ENCODE measurements around the gene OLA1. TPM values are rescaled to one million over a fixed set of nuclear protein-coding genes. Genes with fewer than 3 reads are reported as not detected.

Gene OLA1
- total and polyA plus RNA-seq, 2 of the 13 experiments (the other 11 are each of a cell fraction or from before 2014, with no cell fraction given): 153 to 241 TPM

DNA sequence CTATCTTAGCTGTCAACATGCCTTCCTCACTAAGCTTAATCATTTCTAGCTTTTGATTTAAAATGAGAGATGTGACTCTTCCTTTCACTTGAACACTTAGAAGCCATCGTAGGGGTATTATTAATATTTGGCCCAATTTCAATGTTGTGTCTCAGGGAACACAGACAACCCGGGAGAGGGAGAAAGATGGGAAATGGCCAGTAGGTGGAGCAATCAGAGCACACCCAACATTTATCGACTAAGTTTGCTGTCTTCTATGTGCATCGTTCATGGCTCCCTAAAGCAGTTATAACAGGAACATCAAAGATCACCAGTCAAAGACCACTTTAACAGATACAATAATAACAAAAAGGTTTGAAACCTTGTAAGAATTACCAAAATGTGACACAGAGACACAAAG, 110.2 kb downstream of the OLA1 start (continued):
- TF ChIP-seq, protein P1, sequence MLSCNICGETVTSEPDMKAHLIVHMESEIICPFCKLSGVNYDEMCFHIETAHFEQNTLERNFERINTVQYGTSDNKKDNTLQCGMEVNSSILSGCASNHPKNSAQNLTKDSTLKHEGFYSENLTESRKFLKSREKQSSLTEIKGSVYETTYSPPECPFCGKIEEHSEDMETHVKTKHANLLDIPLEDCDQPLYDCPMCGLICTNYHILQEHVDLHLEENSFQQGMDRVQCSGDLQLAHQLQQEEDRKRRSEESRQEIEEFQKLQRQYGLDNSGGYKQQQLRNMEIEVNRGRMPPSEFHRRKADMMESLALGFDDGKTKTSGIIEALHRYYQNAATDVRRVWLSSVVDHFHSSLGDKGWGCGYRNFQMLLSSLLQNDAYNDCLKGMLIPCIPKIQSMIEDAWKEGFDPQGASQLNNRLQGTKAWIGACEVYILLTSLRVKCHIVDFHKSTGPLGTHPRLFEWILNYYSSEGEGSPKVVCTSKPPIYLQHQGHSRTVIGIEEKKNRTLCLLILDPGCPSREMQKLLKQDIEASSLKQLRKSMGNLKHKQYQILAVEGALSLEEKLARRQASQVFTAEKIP (CRISPR knock-in tag; IDR thresholded peaks at IDR 0.05; ENCODE audit: borderline replicate concordance): no peak
- TF ChIP-seq, protein P2, sequence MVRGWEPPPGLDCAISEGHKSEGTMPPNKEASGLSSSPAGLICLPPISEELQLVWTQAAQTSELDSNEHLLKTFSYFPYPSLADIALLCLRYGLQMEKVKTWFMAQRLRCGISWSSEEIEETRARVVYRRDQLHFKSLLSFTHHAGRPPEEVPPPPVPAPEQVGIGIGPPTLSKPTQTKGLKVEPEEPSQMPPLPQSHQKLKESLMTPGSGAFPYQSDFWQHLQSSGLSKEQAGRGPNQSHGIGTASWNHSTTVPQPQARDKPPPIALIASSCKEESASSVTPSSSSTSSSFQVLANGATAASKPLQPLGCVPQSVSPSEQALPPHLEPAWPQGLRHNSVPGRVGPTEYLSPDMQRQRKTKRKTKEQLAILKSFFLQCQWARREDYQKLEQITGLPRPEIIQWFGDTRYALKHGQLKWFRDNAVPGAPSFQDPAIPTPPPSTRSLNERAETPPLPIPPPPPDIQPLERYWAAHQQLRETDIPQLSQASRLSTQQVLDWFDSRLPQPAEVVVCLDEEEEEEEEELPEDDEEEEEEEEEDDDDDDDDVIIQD (CRISPR knock-in tag; IDR thresholded peaks at IDR 0.05; ENCODE audit: low read depth): peak; percentile 63; the same call in 1 of the 2 replicates
- no peak for TF ChIP-seq ZFP1 (CRISPR knock-in tag; IDR thresholded peaks at IDR 0.05)
- no peak for TF ChIP-seq ZNF234 (CRISPR knock-in tag; conservative IDR thresholded peaks at IDR 0.05)
- TF ChIP-seq ZNF773 (CRISPR knock-in tag; IDR thresholded peaks at IDR 0.05; ENCODE audit: borderline replicate concordance): no peak
- no peak for TF ChIP-seq ZNF879 (CRISPR knock-in tag; IDR thresholded peaks at IDR 0.05)
- TF ChIP-seq ZNF543 (CRISPR knock-in tag; IDR thresholded peaks at IDR 0.05): no peak
- no peak for TF ChIP-seq ZKSCAN8 (CRISPR knock-in tag; IDR thresholded peaks at IDR 0.05; ENCODE audit: borderline replicate concordance)
- TF ChIP-seq, protein P3, sequence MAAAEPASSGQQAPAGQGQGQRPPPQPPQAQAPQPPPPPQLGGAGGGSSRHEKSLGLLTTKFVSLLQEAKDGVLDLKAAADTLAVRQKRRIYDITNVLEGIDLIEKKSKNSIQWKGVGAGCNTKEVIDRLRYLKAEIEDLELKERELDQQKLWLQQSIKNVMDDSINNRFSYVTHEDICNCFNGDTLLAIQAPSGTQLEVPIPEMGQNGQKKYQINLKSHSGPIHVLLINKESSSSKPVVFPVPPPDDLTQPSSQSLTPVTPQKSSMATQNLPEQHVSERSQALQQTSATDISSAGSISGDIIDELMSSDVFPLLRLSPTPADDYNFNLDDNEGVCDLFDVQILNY (CRISPR knock-in tag; conservative IDR thresholded peaks at IDR 0.05): no peak
- TF ChIP-seq ARHGAP35 (CRISPR knock-in tag; IDR thresholded peaks at IDR 0.05; ENCODE audit: borderline replicate concordance): no peak
- no peak for TF ChIP-seq ZNF724P (CRISPR knock-in tag; IDR thresholded peaks at IDR 0.05; ENCODE audit: borderline replicate concordance)
- no peak for TF ChIP-seq ZBTB3 (CRISPR knock-in tag; IDR thresholded peaks at IDR 0.05; ENCODE audit: borderline replicate concordance, low read depth)
- peak; percentile 34; the same call in 1 of the 2 replicates for TF ChIP-seq SMC3 (IDR thresholded peaks at IDR 0.05; ENCODE audit: low read length)
- TF ChIP-seq, protein P4, sequence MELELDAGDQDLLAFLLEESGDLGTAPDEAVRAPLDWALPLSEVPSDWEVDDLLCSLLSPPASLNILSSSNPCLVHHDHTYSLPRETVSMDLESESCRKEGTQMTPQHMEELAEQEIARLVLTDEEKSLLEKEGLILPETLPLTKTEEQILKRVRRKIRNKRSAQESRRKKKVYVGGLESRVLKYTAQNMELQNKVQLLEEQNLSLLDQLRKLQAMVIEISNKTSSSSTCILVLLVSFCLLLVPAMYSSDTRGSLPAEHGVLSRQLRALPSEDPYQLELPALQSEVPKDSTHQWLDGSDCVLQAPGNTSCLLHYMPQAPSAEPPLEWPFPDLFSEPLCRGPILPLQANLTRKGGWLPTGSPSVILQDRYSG (CRISPR knock-in tag; IDR thresholded peaks at IDR 0.05): no peak
- TF ChIP-seq MTF2 (CRISPR knock-in tag; IDR thresholded peaks at IDR 0.05; ENCODE audit: borderline replicate concordance): no peak
- TF ChIP-seq CREM (IDR thresholded peaks at IDR 0.05): no peak
- no peak for TF ChIP-seq CREM (CRISPR knock-in tag; IDR thresholded peaks at IDR 0.05)
- TF ChIP-seq HNRNPK (IDR thresholded peaks at IDR 0.05; ENCODE audit: low read depth, low read length, poor library complexity, severe bottlenecking): no peak
- TF ChIP-seq, protein P5, sequence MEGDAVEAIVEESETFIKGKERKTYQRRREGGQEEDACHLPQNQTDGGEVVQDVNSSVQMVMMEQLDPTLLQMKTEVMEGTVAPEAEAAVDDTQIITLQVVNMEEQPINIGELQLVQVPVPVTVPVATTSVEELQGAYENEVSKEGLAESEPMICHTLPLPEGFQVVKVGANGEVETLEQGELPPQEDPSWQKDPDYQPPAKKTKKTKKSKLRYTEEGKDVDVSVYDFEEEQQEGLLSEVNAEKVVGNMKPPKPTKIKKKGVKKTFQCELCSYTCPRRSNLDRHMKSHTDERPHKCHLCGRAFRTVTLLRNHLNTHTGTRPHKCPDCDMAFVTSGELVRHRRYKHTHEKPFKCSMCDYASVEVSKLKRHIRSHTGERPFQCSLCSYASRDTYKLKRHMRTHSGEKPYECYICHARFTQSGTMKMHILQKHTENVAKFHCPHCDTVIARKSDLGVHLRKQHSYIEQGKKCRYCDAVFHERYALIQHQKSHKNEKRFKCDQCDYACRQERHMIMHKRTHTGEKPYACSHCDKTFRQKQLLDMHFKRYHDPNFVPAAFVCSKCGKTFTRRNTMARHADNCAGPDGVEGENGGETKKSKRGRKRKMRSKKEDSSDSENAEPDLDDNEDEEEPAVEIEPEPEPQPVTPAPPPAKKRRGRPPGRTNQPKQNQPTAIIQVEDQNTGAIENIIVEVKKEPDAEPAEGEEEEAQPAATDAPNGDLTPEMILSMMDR (CRISPR knock-in tag; IDR thresholded peaks at IDR 0.05): peak; percentile 51
- TF ChIP-seq, protein P6, sequence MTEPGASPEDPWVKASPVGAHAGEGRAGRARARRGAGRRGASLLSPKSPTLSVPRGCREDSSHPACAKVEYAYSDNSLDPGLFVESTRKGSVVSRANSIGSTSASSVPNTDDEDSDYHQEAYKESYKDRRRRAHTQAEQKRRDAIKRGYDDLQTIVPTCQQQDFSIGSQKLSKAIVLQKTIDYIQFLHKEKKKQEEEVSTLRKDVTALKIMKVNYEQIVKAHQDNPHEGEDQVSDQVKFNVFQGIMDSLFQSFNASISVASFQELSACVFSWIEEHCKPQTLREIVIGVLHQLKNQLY (CRISPR knock-in tag; IDR thresholded peaks at IDR 0.05): no peak

All from HepG2 (cell line).